ENCODE data around the gene ARHGAP10. TPM values are rescaled to one million over a fixed set of nuclear protein-coding genes. Genes with fewer than 3 reads are reported as not detected.

ARHGAP10 gene
- total and polyA plus RNA-seq, 10 of the 15 experiments (the other 5 are each of a cell fraction or from before 2014, with no cell fraction given) = 1.3 to 25.8 (median 17.2) TPM

DNA sequence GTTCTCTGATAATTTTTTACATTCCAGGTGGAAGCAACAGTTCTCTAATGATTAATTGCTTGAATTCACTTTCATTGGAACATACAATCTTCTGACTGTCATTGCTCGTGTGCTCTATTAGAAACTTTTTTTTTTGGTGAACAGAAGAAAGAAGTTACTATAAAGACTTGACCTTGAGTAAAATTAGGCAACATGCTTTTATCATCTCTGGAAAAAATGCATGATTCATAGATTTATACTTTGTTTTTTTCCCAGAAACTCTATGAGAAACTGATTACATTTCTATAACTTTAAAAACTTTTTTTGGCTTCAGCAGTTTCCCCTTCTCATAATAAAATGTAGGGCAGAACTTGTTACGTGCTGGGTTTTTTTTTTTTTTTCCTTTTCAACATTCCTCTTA, 167.6 kb downstream of the ARHGAP10 start:
- no peak for FAIRE-seq

More for the DNA sequence above, 167.6 kb downstream of the ARHGAP10 start:
- ATAC-seq = no peak
- 49% methylated on average over 2 of the region's 2 CpGs for whole genome bisulfite sequencing (ENCODE audit: insufficient coverage, insufficient replicate concordance, low lambda C conversion rate, missing lambda C conversion rate)
- TF ChIP-seq, protein P1, sequence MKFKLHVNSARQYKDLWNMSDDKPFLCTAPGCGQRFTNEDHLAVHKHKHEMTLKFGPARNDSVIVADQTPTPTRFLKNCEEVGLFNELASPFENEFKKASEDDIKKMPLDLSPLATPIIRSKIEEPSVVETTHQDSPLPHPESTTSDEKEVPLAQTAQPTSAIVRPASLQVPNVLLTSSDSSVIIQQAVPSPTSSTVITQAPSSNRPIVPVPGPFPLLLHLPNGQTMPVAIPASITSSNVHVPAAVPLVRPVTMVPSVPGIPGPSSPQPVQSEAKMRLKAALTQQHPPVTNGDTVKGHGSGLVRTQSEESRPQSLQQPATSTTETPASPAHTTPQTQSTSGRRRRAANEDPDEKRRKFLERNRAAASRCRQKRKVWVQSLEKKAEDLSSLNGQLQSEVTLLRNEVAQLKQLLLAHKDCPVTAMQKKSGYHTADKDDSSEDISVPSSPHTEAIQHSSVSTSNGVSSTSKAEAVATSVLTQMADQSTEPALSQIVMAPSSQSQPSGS (IDR thresholded peaks at IDR 0.05; ENCODE audit: low read length) = no peak
- TF ChIP-seq, protein P2, sequence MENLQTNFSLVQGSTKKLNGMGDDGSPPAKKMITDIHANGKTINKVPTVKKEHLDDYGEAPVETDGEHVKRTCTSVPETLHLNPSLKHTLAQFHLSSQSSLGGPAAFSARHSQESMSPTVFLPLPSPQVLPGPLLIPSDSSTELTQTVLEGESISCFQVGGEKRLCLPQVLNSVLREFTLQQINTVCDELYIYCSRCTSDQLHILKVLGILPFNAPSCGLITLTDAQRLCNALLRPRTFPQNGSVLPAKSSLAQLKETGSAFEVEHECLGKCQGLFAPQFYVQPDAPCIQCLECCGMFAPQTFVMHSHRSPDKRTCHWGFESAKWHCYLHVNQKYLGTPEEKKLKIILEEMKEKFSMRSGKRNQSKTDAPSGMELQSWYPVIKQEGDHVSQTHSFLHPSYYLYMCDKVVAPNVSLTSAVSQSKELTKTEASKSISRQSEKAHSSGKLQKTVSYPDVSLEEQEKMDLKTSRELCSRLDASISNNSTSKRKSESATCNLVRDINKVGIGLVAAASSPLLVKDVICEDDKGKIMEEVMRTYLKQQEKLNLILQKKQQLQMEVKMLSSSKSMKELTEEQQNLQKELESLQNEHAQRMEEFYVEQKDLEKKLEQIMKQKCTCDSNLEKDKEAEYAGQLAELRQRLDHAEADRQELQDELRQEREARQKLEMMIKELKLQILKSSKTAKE (IDR thresholded peaks at IDR 0.05; ENCODE audit: low read depth, poor library complexity, severe bottlenecking) = no peak
- TF ChIP-seq SIX5 (IDR thresholded peaks at IDR 0.05; ENCODE audit: low read depth, low read length, severe bottlenecking) (no peak), RELA (IDR thresholded peaks at IDR 0.05; ENCODE audit: borderline replicate concordance, partially characterized antibody) (no peak), ZNF274 (IDR thresholded peaks at IDR 0.05; ENCODE audit: insufficient read depth, insufficient read length) (no peak), POLR2AphosphoS5 (IDR thresholded peaks at IDR 0.05; ENCODE audit: low read length) (no peak), SUZ12 (IDR thresholded peaks at IDR 0.05; ENCODE audit: unreplicated experiment) (no peak), IKZF1 (conservative IDR thresholded peaks at IDR 0.05) (no peak), ESRRA (IDR thresholded peaks at IDR 0.05; ENCODE audit: low read length) (no peak), EZH2 (IDR thresholded peaks at IDR 0.05; ENCODE audit: borderline replicate concordance, control insufficient read depth, low read depth, low read length) (no peak), TAF1 (IDR thresholded peaks at IDR 0.05; ENCODE audit: borderline replicate concordance, low read depth, low read length) (no peak), NRF1 (conservative IDR thresholded peaks at IDR 0.05; ENCODE audit: low read depth, low read length) (no peak)
- TF ChIP-seq, protein P3, sequence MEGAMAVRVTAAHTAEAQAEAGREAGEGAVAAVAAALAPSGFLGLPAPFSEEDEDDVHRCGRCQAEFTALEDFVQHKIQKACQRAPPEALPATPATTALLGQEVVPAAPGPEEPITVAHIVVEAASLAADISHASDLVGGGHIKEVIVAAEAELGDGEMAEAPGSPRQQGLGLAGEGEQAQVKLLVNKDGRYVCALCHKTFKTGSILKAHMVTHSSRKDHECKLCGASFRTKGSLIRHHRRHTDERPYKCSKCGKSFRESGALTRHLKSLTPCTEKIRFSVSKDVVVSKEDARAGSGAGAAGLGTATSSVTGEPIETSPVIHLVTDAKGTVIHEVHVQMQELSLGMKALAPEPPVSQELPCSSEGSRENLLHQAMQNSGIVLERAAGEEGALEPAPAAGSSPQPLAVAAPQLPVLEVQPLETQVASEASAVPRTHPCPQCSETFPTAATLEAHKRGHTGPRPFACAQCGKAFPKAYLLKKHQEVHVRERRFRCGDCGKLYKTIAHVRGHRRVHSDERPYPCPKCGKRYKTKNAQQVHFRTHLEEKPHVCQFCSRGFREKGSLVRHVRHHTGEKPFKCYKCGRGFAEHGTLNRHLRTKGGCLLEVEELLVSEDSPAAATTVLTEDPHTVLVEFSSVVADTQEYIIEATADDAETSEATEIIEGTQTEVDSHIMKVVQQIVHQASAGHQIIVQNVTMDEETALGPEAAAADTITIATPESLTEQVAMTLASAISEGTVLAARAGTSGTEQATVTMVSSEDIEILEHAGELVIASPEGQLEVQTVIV (IDR thresholded peaks at IDR 0.05; ENCODE audit: borderline replicate concordance, partially characterized antibody) = no peak
- ChIA-PET RAD21 (ENCODE audit: unreplicated experiment) (no interaction called here), SMC1A (ENCODE audit: uncharacterized antibody, unreplicated experiment) (no interaction called here), CTCF (no interaction called here), POLR2A (no interaction called here)
- no peak overlapping the region for H3K4me3 ChIP-seq
- in situ Hi-C loops (cut with MboI) (no loop called here), intact Hi-C loops (cut with micrococcal nuclease; ENCODE audit: unreplicated experiment) (no loop called here)
- H2AFZ ChIP-seq (ENCODE audit: control insufficient read depth, low read depth, low read length) = no peak overlapping the region
- DNase-seq (ENCODE audit: low read depth, low spot score) = no peak
- H3K4me2 ChIP-seq (ENCODE audit: control insufficient read depth, insufficient read depth) = no peak overlapping the region
- H3K36me3 ChIP-seq (ENCODE audit: control insufficient read depth in 2 of 2, insufficient read depth in 2 of 2, low read length in 1 of 2) = no peaks in the 10 kb centered on the region
- no peaks in the 10 kb centered on the region for H4K20me1 ChIP-seq (ENCODE audit: control insufficient read depth, insufficient read depth)
- H3K9ac ChIP-seq (ENCODE audit: control insufficient read depth, insufficient read depth, low read length) = no peak overlapping the region
- no peaks in the 10 kb centered on the region for H3K79me2 ChIP-seq (ENCODE audit: control insufficient read depth, insufficient read depth, low read length)
- H3K27me3 ChIP-seq (replicated peaks in 1 of 2; ENCODE audit: control insufficient read depth in 2 of 2, insufficient read depth in 2 of 2, low read length in 1 of 2) = no peaks in the 10 kb centered on the region
- BruUV-seq (replicated peaks) = no TSS peak
- H3K4me1 ChIP-seq (ENCODE audit: control insufficient read depth, insufficient read depth, low read length) = no peaks in the 10 kb centered on the region
- H3K9me3 ChIP-seq (replicated peaks; ENCODE audit: control insufficient read depth, insufficient read depth, low read length) = peaks cover 9% of the 10 kb centered on the region; the same call in 2 of the 3 replicates
- no peak overlapping the region for H3K27ac ChIP-seq (ENCODE audit: control insufficient read depth, insufficient read depth)

Data from GM12878 (cell line).